K562 (cell line): ENCODE data around the gene HSF2BP. TPM values are rescaled to one million over a fixed set of nuclear protein-coding genes. Genes with fewer than 3 reads are reported as not detected.
A peak's percentile ranks its signal among the peaks of the same experiment; 100 is the strongest.

Source experiments
- ARNT ChIP-seq, 2 experiments: fragments of 450-650 bp; IDR thresholded peaks; 2 replicates each; pipeline ENCODE4 v1.6.1; 2016; ENCODE audit warnings: mild to moderate bottlenecking in 1 of 2
- CCAR2 ChIP-seq: fragments of 200-400 bp; formaldehyde crosslinking; IDR thresholded peaks from 2 replicates; pipeline ENCODE4 v1.6.1; 2017; ENCODE audit warnings: mild to moderate bottlenecking, low read depth, low read length
- FOXA1 ChIP-seq: fragments of 450-650 bp; IDR thresholded peaks from 2 replicates; pipeline ENCODE4 v1.6.1; 2016; ENCODE audit warnings: mild to moderate bottlenecking, borderline replicate concordance
- HIVEP1 ChIP-seq: fragments of 250-450 bp; sonication (Bioruptor Pico); IDR thresholded peaks from 2 replicates; pipeline ENCODE4 v1.4.0; 2020; ENCODE audit warnings: mild to moderate bottlenecking
- HNRNPL ChIP-seq: fragments of 200-400 bp; formaldehyde crosslinking; IDR thresholded peaks from 2 replicates; pipeline ENCODE4 v1.6.1; 2017; ENCODE audit warnings: low read depth, mild to moderate bottlenecking, low read length
- L3MBTL2 ChIP-seq: fragments of 450-650 bp; IDR thresholded peaks from 2 replicates; pipeline ENCODE4 v1.6.1; 2016; ENCODE audit warnings: mild to moderate bottlenecking, moderate library complexity
- RBM17 ChIP-seq: fragments of 200-400 bp; formaldehyde crosslinking; IDR thresholded peaks from 2 replicates; pipeline ENCODE4 v1.6.1; 2017; ENCODE audit warnings: low read depth, mild to moderate bottlenecking, low read length, borderline replicate concordance
- TBL1XR1 ChIP-seq, 2 experiments: IDR thresholded peaks; 2 replicates each; pipeline ENCODE4 v1.6.1; 2012; ENCODE audit warnings: improper control_type of control experiment in 2 of 2, low read length in 2 of 2, mild to moderate bottlenecking in 1 of 2
- XRCC4 ChIP-seq: IDR thresholded peaks from one replicate; pipeline ENCODE4 v1.6.1; 2011; ENCODE audit not compliant: insufficient read depth, insufficient read length; ENCODE audit errors: extremely low read depth
- ZNF324 ChIP-seq: fragments of 250-450 bp; sonication (Bioruptor Pico); IDR thresholded peaks from 2 replicates; pipeline ENCODE4 v1.4.0; 2020; ENCODE audit warnings: mild to moderate bottlenecking
- ZNF766 ChIP-seq: fragments of 200-800 bp; sonication (Bioruptor generic); conservative IDR thresholded peaks from 2 replicates; pipeline ENCODE4 v1.6.1; 2016; ENCODE audit warnings: missing genetic modification characterization, missing compliant biosample characterization
- polyA plus RNA-seq, 8 experiments: library from polyadenylated mRNA; depleted of rRNA in 4 of 8; stranded (reverse) in 5 of 8; unstranded in 3 of 8; fragments of >200 nt; fragmentation: Nextera tagmentation in 2 of 8; fragmentation: Illumina TruSeq in 1 of 8; extraction: Ambion mirVana in 2 of 8; extraction: Trizol in 1 of 8; gene quantifications; 2 replicates each; pipeline versions ENCODE4 v1.2.1 to v1.2.3, GENCODE V29; 2011 to 2014; ENCODE audit warnings: inconsistent platforms in 1 of 8, missing spikeins in 1 of 8
- total RNA-seq, 7 experiments: library from RNA; depleted of rRNA in 6 of 7; stranded (reverse); fragments of >200 nt in 6 of 7; fragmentation: Illumina TruSeq in 2 of 7; extraction: Trizol in 2 of 7; gene quantifications; 2 replicates each; pipeline versions ENCODE4 v1.2.1 to v1.2.3, GENCODE V29; 2011 to 2021; ENCODE audit warnings: low replicate concordance in 1 of 7
- TF ChIP-seq, protein P1 (sequence below), 3 experiments: fragments of 200-800 bp in 1 of 3; fragments of 250-450 bp in 1 of 3; fragments of 450-650 bp in 1 of 3; sonication (Bioruptor Pico) in 1 of 3; sonication (Bioruptor generic) in 1 of 3; formaldehyde crosslinking in 1 of 3; IDR thresholded peaks; 2 replicates each; pipeline versions ENCODE4 v1.6.1 to v1.8.0; 2016 to 2022; ENCODE audit warnings: mild to moderate bottlenecking in 2 of 3, missing genetic modification characterization in 2 of 3, missing compliant biosample characterization in 1 of 3, moderate library complexity in 1 of 3
- TF ChIP-seq, protein P2 (sequence below): sonication (generic); formaldehyde crosslinking; IDR thresholded peaks from 2 replicates; pipeline ENCODE4 v1.8.1; 2023; ENCODE audit warnings: mild to moderate bottlenecking, missing genetic modification reagents
- TF ChIP-seq, protein P3 (sequence below): conservative IDR thresholded peaks from 2 replicates; pipeline ENCODE4 v1.6.1; 2011; ENCODE audit warnings: low read depth, mild to moderate bottlenecking, low read length; ENCODE audit not compliant: control insufficient read depth
- TF ChIP-seq, protein P4 (sequence below): fragments of 200-800 bp; sonication (Bioruptor generic); IDR thresholded peaks from 2 replicates; pipeline ENCODE4 v1.6.1; 2017; ENCODE audit warnings: missing genetic modification characterization, missing compliant biosample characterization
- TF ChIP-seq, protein P5 (sequence below), 2 experiments: fragments of 200-800 bp in 1 of 2; sonication (Bioruptor generic) in 1 of 2; sonication (generic) in 1 of 2; formaldehyde crosslinking in 1 of 2; IDR thresholded peaks in 1 of 2; conservative IDR thresholded peaks in 1 of 2; 2 replicates each; pipeline versions ENCODE4 v1.5.0 to v1.6.1; 2016 to 2020; ENCODE audit warnings: missing compliant biosample characterization in 1 of 2, missing genetic modification characterization in 1 of 2, missing genetic modification reagents in 1 of 2

Gene HSF2BP
- total and polyA plus RNA-seq, 9 of the 15 experiments (the other 6 are each of a cell fraction or from before 2014, with no cell fraction given), result 0.04 to 0.57 (median 0.20) TPM; not detected in 2

DNA sequence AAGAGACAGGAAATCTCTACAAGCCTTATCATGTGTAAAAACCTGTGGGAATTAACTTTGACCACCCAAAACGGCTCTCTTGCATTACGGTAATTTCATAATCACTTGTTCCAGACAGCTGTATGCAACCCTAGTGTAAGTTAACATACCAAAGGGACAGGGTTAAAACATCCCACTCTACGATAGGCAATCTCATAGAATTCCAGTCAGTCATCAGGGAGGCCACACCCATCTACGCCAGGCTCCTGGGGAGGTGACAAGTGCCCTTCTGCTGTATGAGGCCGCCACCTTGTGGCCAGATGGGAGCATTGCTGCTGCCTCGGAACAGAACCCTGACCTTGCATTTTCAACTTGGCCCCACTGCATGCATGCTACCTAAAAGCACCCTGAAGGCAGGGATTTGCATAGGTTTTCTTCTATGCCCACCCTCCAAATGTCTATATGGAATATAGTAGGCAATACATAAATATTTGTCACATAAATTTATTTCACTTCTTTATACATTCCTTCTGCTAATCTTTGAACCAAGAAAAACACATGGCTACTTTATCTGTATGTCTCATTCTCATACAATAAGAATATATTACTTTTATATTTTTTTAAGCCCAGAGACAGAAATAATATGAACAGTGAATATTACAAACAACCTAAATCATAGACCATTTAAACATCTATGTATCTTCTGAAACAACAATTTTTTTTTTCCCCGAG lies 12.6 kb downstream of the HSF2BP start (continued):
- TF ChIP-seq, protein P1, sequence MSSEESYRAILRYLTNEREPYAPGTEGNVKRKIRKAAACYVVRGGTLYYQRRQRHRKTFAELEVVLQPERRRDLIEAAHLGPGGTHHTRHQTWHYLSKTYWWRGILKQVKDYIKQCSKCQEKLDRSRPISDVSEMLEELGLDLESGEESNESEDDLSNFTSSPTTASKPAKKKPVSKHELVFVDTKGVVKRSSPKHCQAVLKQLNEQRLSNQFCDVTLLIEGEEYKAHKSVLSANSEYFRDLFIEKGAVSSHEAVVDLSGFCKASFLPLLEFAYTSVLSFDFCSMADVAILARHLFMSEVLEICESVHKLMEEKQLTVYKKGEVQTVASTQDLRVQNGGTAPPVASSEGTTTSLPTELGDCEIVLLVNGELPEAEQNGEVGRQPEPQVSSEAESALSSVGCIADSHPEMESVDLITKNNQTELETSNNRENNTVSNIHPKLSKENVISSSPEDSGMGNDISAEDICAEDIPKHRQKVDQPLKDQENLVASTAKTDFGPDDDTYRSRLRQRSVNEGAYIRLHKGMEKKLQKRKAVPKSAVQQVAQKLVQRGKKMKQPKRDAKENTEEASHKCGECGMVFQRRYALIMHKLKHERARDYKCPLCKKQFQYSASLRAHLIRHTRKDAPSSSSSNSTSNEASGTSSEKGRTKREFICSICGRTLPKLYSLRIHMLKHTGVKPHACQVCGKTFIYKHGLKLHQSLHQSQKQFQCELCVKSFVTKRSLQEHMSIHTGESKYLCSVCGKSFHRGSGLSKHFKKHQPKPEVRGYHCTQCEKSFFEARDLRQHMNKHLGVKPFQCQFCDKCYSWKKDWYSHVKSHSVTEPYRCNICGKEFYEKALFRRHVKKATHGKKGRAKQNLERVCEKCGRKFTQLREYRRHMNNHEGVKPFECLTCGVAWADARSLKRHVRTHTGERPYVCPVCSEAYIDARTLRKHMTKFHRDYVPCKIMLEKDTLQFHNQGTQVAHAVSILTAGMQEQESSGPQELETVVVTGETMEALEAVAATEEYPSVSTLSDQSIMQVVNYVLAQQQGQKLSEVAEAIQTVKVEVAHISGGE (CRISPR knock-in tag; IDR thresholded peaks at IDR 0.05), result no peak
- TF ChIP-seq RBM17 (no peak), FOXA1 (no peak), L3MBTL2 (no peak; the same call in 1 of the 2 replicates), XRCC4 (no peak), HNRNPL (no peak), CCAR2 (no peak), HIVEP1 (no peak), ZNF766 (CRISPR knock-in tag) (no peak), ARNT (IDR thresholded peaks at IDR 0.05) (peak in 1 of 2 experiments; percentile 70; a peak in 1 of 4 replicates), TBL1XR1 (IDR thresholded peaks at IDR 0.05; ENCODE audit: low read length in 2 of 2) (0 out of 4 replicates have a peak, but pooled peaks of 1 of the 2 experiments have one; percentile 25), ZNF324 (no peak)
- TF ChIP-seq, protein P2, sequence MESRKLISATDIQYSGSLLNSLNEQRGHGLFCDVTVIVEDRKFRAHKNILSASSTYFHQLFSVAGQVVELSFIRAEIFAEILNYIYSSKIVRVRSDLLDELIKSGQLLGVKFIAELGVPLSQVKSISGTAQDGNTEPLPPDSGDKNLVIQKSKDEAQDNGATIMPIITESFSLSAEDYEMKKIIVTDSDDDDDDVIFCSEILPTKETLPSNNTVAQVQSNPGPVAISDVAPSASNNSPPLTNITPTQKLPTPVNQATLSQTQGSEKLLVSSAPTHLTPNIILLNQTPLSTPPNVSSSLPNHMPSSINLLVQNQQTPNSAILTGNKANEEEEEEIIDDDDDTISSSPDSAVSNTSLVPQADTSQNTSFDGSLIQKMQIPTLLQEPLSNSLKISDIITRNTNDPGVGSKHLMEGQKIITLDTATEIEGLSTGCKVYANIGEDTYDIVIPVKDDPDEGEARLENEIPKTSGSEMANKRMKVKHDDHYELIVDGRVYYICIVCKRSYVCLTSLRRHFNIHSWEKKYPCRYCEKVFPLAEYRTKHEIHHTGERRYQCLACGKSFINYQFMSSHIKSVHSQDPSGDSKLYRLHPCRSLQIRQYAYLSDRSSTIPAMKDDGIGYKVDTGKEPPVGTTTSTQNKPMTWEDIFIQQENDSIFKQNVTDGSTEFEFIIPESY, result no peak
- TF ChIP-seq, protein P3, sequence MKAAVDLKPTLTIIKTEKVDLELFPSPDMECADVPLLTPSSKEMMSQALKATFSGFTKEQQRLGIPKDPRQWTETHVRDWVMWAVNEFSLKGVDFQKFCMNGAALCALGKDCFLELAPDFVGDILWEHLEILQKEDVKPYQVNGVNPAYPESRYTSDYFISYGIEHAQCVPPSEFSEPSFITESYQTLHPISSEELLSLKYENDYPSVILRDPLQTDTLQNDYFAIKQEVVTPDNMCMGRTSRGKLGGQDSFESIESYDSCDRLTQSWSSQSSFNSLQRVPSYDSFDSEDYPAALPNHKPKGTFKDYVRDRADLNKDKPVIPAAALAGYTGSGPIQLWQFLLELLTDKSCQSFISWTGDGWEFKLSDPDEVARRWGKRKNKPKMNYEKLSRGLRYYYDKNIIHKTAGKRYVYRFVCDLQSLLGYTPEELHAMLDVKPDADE, result no peak
- TF ChIP-seq, protein P4, sequence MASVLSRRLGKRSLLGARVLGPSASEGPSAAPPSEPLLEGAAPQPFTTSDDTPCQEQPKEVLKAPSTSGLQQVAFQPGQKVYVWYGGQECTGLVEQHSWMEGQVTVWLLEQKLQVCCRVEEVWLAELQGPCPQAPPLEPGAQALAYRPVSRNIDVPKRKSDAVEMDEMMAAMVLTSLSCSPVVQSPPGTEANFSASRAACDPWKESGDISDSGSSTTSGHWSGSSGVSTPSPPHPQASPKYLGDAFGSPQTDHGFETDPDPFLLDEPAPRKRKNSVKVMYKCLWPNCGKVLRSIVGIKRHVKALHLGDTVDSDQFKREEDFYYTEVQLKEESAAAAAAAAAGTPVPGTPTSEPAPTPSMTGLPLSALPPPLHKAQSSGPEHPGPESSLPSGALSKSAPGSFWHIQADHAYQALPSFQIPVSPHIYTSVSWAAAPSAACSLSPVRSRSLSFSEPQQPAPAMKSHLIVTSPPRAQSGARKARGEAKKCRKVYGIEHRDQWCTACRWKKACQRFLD, result no peak
- TF ChIP-seq, protein P5, sequence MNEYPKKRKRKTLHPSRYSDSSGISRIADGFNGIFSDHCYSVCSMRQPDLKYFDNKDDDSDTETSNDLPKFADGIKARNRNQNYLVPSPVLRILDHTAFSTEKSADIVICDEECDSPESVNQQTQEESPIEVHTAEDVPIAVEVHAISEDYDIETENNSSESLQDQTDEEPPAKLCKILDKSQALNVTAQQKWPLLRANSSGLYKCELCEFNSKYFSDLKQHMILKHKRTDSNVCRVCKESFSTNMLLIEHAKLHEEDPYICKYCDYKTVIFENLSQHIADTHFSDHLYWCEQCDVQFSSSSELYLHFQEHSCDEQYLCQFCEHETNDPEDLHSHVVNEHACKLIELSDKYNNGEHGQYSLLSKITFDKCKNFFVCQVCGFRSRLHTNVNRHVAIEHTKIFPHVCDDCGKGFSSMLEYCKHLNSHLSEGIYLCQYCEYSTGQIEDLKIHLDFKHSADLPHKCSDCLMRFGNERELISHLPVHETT (CRISPR knock-in tag; conservative IDR thresholded peaks at IDR 0.05 in 1 of 2, IDR thresholded peaks at IDR 0.05 in 1 of 2), result no peak
